Tibial nerve (tissue), 3 donors: ENCODE measurements around the gene PNCK.
"Not testable (repeated sequence)": the region's sequence is repeated elsewhere in the genome, so short reads cannot be mapped to it uniquely, and the experiment has no call there.

Experiments used
- CTCF ChIP-seq, 5 experiments: fragments of 200-600 bp in 3 of 5; fragments of 450-650 bp in 2 of 5; sonication (generic) in 3 of 5; IDR thresholded peaks; one replicate each; pipeline ENCODE4 v1.5.1; 2016 to 2019; ENCODE audit warnings: antibody characterized with exemption in 5 of 5, mild to moderate bottlenecking in 3 of 5, moderate library complexity in 2 of 5
- POLR2A ChIP-seq, 2 donors: fragments of 450-650 bp; IDR thresholded peaks; one replicate each; pipeline ENCODE4 v1.6.1; 2017; ENCODE audit warnings: antibody characterized with exemption in 2 of 2, mild to moderate bottlenecking in 2 of 2, moderate library complexity in 2 of 2

- not testable (repeated sequence) for TF ChIP-seq POLR2A, CTCF (IDR thresholded peaks at IDR 0.05)
These were observed 22.9 kb upstream of the PNCK start for GRCh38 chrX:153696538-153696937.
